HFFc6 (cell line): ENCODE data around the gene ERBB2. TPM values are rescaled to one million over a fixed set of nuclear protein-coding genes. Genes with fewer than 3 reads are reported as not detected.

Experiments
- DNase-seq: peaks from one replicate; pipeline ENCODE4 v3.0.0-alpha.2; 2018
- H3K27ac Mint-ChIP-seq: 2 replicates; pipeline ENCODE4 v1.8.0; 2020; ENCODE audit warnings: mild to moderate bottlenecking, mixed read lengths
- H3K27me3 Mint-ChIP-seq: 2 replicates; pipeline ENCODE4 v1.8.0; 2021; ENCODE audit warnings: mild to moderate bottlenecking, moderate library complexity, mixed read lengths; ENCODE audit not compliant: insufficient read depth
- H3K36me3 Mint-ChIP-seq: 2 replicates; pipeline ENCODE4 v1.8.0; 2021; ENCODE audit warnings: low read depth, mixed read lengths
- H3K4me1 Mint-ChIP-seq: 2 replicates; pipeline ENCODE4 v1.8.0; 2020; ENCODE audit warnings: low read depth, mixed read lengths
- H3K4me3 Mint-ChIP-seq: 2 replicates; pipeline ENCODE4 v1.8.0; 2020; ENCODE audit warnings: mild to moderate bottlenecking, moderate library complexity, mixed read lengths
- H3K9me3 Mint-ChIP-seq: 2 replicates; pipeline ENCODE4 v1.8.0; 2020; ENCODE audit warnings: mild to moderate bottlenecking, mixed read lengths
- microRNA-seq: library from miRNA; unstranded; fragments of <30 nt; microRNA quantifications from one replicate; pipeline ENCODE4, GENCODE V29; 2019
- total RNA-seq, 6 experiments: library from RNA; stranded (reverse); fragmentation: NEBNext Ultra II Directional; extraction: Animal tissue kit (Norgen Biotek cat#: 25700); gene quantifications; 2 replicates in 1 of 6; 3 replicates in 5 of 6; pipeline ENCODE4 v1.2.3, GENCODE V29; 2021
- TF ChIP-seq, protein P1 (sequence below): fragments of 200-600 bp; sonication (generic); IDR thresholded peaks from 2 replicates; pipeline ENCODE4 v1.5.0; 2021; ENCODE audit warnings: antibody characterized with exemption, mild to moderate bottlenecking

ERBB2 gene
- total RNA-seq, 6 experiments from 2014 or later, result 51.9 to 67.2 (median 61.0) TPM

DNA sequence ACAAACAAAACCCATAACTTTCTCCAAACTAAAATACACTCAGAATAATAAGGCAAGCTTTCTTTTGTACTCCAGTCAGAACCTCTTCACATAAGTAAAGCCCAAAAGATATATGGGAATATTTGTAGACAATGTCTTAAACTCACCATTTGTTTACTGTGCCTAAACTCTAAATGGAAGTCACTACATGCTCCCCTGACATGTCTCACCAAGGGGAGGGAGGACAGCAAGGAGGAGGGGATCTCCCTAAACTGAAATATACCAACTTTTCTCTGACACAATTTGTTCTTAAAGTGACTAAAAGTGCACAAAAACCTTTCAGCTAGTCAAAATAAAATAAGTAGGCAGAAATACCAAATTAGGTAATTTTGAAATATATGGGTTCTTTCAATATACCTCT is 76.4 kb downstream of the ERBB2 start:
- TF ChIP-seq, protein P1, sequence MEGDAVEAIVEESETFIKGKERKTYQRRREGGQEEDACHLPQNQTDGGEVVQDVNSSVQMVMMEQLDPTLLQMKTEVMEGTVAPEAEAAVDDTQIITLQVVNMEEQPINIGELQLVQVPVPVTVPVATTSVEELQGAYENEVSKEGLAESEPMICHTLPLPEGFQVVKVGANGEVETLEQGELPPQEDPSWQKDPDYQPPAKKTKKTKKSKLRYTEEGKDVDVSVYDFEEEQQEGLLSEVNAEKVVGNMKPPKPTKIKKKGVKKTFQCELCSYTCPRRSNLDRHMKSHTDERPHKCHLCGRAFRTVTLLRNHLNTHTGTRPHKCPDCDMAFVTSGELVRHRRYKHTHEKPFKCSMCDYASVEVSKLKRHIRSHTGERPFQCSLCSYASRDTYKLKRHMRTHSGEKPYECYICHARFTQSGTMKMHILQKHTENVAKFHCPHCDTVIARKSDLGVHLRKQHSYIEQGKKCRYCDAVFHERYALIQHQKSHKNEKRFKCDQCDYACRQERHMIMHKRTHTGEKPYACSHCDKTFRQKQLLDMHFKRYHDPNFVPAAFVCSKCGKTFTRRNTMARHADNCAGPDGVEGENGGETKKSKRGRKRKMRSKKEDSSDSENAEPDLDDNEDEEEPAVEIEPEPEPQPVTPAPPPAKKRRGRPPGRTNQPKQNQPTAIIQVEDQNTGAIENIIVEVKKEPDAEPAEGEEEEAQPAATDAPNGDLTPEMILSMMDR, result no peak
- no peak for DNase-seq
- H3K27me3 Mint-ChIP-seq, result peaks cover 62% of the 10 kb centered on the region
- H3K4me3 Mint-ChIP-seq, result no peak overlapping the region
- H3K36me3 Mint-ChIP-seq, result no peaks in the 10 kb centered on the region
- no peaks in the 10 kb centered on the region for H3K9me3 Mint-ChIP-seq
- no peaks in the 10 kb centered on the region for H3K4me1 Mint-ChIP-seq
- H3K27ac Mint-ChIP-seq, result no peak overlapping the region

DNA sequence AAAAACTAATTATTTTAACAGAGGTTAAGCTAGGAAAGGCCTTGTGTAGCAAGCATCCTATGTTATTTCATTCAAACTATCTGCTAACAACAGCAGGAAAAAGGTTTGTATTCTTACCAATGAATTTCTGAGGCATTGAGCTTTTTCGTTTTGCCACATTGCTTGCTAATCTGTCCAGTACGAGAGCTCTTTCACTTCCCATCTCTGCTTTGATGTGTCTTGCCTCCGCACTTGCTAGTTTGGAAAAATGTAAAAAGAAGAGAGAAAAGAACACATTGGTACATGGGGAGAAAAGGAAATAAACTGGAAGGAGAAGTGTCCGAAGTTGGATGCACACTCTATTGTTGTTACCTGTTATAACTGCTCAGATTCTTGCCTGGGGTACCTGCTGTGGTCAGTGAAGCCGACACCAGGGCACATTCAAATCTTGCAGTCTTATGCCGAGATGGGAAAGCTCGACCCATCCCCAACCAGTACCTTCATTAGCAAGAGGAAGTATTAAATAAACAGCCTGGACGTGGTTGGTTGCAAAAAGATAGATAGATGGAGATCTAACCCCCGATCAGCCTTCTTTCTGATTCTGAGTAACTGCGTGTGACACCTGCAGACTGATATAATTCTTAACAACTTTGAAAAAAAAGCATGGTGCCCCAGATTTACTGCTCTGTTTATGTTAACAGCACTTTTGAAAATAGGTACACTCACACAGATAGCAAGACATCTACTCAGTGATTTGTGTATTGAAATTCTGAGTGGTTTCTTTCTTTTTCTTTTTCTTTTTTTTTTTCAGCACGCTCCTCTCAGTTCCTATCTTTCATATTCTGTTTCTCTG is 77.9 kb downstream of the ERBB2 start:
- H3K27me3 Mint-ChIP-seq, result peaks cover 66% of the 10 kb centered on the region

More for the DNA sequence above, 77.9 kb downstream of the ERBB2 start:
- TF ChIP-seq, protein P1, result no peak
- Mint-ChIP-seq H3K36me3 (no peaks in the 10 kb centered on the region), H3K9me3 (no peaks in the 10 kb centered on the region), H3K27ac (no peak overlapping the region), H3K4me1 (no peaks in the 10 kb centered on the region), H3K4me3 (no peak overlapping the region)
- DNase-seq, result no peak

Small RNAs within 50 kb of the gene (microRNA-seq; reads per million reads assigned to microRNA genes)
- 3.1 reads per million for gene MIR4728

Other genes starting within 250 kb of the ERBB2 start
- gene MED1, start 248.8 kb upstream of the ERBB2 start, total RNA-seq, result 10 to 100 TPM; 35.7 to 40.8 (median 38.5) TPM
- 10 to 100 TPM; 42.2 to 48.5 (median 44.1) TPM for gene CDK12, start 238.6 kb upstream of the ERBB2 start, total RNA-seq
- gene NEUROD2, start 92.1 kb upstream of the ERBB2 start, total RNA-seq, result not detected
- gene PPP1R1B, start 73.1 kb upstream of the ERBB2 start, total RNA-seq, result not detected
- gene STARD3, start 62.9 kb upstream of the ERBB2 start, total RNA-seq, result 10 to 100 TPM; 44.0 to 52.3 (median 46.3) TPM
- under 1 TPM; 0.09 to 0.51 (median 0.14) TPM for gene TCAP, start 34.7 kb upstream of the ERBB2 start, total RNA-seq
- gene PNMT, start 31.6 kb upstream of the ERBB2 start, total RNA-seq, result under 1 TPM in 1 of 6 experiments, not detected in 5; 0.26 TPM
- 10 to 100 TPM in 5 of 6 experiments, 1 to 10 TPM in 1; 9.9 to 15.5 (median 12.7) TPM for gene PGAP3, start 12.0 kb upstream of the ERBB2 start, total RNA-seq
- 10 to 100 TPM; 56.9 to 70.3 (median 66.0) TPM for gene MIEN1, start 30.5 kb downstream of the ERBB2 start, total RNA-seq
- gene GRB7, start 37.9 kb downstream of the ERBB2 start, total RNA-seq, result not detected
- gene IKZF3, start 164.2 kb downstream of the ERBB2 start, total RNA-seq, result not detected
- gene ZPBP2, start 168.1 kb downstream of the ERBB2 start, total RNA-seq, result not detected
- gene GSDMB, start 218.6 kb downstream of the ERBB2 start, total RNA-seq, result 1 to 10 TPM; 1.4 to 3.1 (median 2.3) TPM
- 10 to 100 TPM; 39.0 to 63.9 (median 49.9) TPM for gene ORMDL3, start 227.5 kb downstream of the ERBB2 start, total RNA-seq
- not detected for gene LRRC3C, start 227.7 kb downstream of the ERBB2 start, total RNA-seq